ENCODE results near the gene SFTA2.
A peak's percentile ranks its signal among the peaks of the same experiment; 100 is the strongest.

The SFTA2 gene

GRCh38 chr6:30881392-30882203 lies 50.4 kb downstream of the SFTA2 start:
- H3K9me3 Mint-ChIP-seq, result no peaks in the 10 kb centered on the region
- DNase-seq (no peak), ATAC-seq (replicated peaks) (no peak)
- peaks cover 0 to 15% of the 10 kb centered on the region in 2 donors for H3K27me3 Mint-ChIP-seq
- H3K4me3 Mint-ChIP-seq, result no peak overlapping the region
- H3K36me3 Mint-ChIP-seq (ENCODE audit: insufficient read depth), result no peaks in the 10 kb centered on the region
- H3K27ac Mint-ChIP-seq, result peak overlapping the region in 1 of 2 donors; percentile 24
- H3K4me1 Mint-ChIP-seq (ENCODE audit: low read depth in 2 of 2), result peaks cover 24 to 31% of the 10 kb centered on the region in 2 donors
